ENCODE results near the gene NMRAL1. TPM values are rescaled to one million over a fixed set of nuclear protein-coding genes. Genes with fewer than 3 reads are reported as not detected.

NMRAL1 gene
- total and polyA plus RNA-seq, 10 of the 15 experiments (the other 5 are each of a cell fraction or from before 2014, with no cell fraction given): 4.8 to 102 (median 62.5) TPM

GRCh38 chr16:4452674-4453073 is 21.8 kb downstream of the NMRAL1 start (continued):
- no peak for TF ChIP-seq ETV6 (conservative IDR thresholded peaks at IDR 0.05 in 1 of 2, IDR thresholded peaks at IDR 0.05 in 1 of 2; ENCODE audit: borderline replicate concordance in 1 of 2, low read depth in 1 of 2)
- TF ChIP-seq, protein P1, sequence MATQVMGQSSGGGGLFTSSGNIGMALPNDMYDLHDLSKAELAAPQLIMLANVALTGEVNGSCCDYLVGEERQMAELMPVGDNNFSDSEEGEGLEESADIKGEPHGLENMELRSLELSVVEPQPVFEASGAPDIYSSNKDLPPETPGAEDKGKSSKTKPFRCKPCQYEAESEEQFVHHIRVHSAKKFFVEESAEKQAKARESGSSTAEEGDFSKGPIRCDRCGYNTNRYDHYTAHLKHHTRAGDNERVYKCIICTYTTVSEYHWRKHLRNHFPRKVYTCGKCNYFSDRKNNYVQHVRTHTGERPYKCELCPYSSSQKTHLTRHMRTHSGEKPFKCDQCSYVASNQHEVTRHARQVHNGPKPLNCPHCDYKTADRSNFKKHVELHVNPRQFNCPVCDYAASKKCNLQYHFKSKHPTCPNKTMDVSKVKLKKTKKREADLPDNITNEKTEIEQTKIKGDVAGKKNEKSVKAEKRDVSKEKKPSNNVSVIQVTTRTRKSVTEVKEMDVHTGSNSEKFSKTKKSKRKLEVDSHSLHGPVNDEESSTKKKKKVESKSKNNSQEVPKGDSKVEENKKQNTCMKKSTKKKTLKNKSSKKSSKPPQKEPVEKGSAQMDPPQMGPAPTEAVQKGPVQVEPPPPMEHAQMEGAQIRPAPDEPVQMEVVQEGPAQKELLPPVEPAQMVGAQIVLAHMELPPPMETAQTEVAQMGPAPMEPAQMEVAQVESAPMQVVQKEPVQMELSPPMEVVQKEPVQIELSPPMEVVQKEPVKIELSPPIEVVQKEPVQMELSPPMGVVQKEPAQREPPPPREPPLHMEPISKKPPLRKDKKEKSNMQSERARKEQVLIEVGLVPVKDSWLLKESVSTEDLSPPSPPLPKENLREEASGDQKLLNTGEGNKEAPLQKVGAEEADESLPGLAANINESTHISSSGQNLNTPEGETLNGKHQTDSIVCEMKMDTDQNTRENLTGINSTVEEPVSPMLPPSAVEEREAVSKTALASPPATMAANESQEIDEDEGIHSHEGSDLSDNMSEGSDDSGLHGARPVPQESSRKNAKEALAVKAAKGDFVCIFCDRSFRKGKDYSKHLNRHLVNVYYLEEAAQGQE (IDR thresholded peaks at IDR 0.05; ENCODE audit: low read depth, low read length): no peak

GRCh38 chr16:4450931-4451519 is 23.4 kb downstream of the NMRAL1 start:
- in situ Hi-C loops (cut with MboI) (no loop called here), intact Hi-C loops (cut with micrococcal nuclease; ENCODE audit: unreplicated experiment) (no loop called here)
- Histone ChIP-seq H3K9ac (ENCODE audit: control insufficient read depth, insufficient read depth, low read length) (no peak overlapping the region), H3K4me2 (ENCODE audit: control insufficient read depth, insufficient read depth) (no peak overlapping the region), H4K20me1 (ENCODE audit: control insufficient read depth, insufficient read depth) (no peaks in the 10 kb centered on the region; the same call in 1 of the 2 replicates), H3K4me3 (no peak overlapping the region), H2AFZ (ENCODE audit: control insufficient read depth, low read depth, low read length) (no peak overlapping the region), H3K9me3 (replicated peaks; ENCODE audit: control insufficient read depth, insufficient read depth, low read length) (no peaks in the 10 kb centered on the region), H3K4me1 (ENCODE audit: control insufficient read depth, insufficient read depth, low read length) (no peaks in the 10 kb centered on the region), H3K36me3 (ENCODE audit: control insufficient read depth in 2 of 2, insufficient read depth in 2 of 2, low read length in 1 of 2) (peaks cover 23 to 26% of the 10 kb centered on the region in 2 experiments; a peak in 3 of 4 replicates), H3K79me2 (ENCODE audit: control insufficient read depth, insufficient read depth, low read length) (no peaks in the 10 kb centered on the region), H3K27me3 (replicated peaks in 1 of 2; ENCODE audit: control insufficient read depth in 2 of 2, insufficient read depth in 2 of 2, low read length in 1 of 2) (no peaks in the 10 kb centered on the region), H3K27ac (ENCODE audit: control insufficient read depth, insufficient read depth) (no peak overlapping the region)
- WGBS (ENCODE audit: insufficient coverage, insufficient replicate concordance, low lambda C conversion rate, missing lambda C conversion rate): 91% methylated on average over 14 of the region's 14 CpGs
- RAD21 ChIA-PET (ENCODE audit: unreplicated experiment): no interaction called here
- DNase-seq (ENCODE audit: low read depth, low spot score) (no peak), FAIRE-seq (no peak), ATAC-seq (no peak)
- POLR2A ChIA-PET: no interaction called here
- CTCF ChIA-PET: interaction anchor here (0.6 to 1.4 kb wide), 4 partner anchors 9 to 450 kb away, joined by 3 to 4 read pairs (median 4); no protein-coding TSS in a partner anchor
- no TSS peak for BruUV-seq (replicated peaks)
- TF ChIP-seq RAD51 (IDR thresholded peaks at IDR 0.05) (no peak), PAX8 (IDR thresholded peaks at IDR 0.05) (no peak), TCF12 (IDR thresholded peaks at IDR 0.05; ENCODE audit: low read depth, low read length) (no peak), EED (IDR thresholded peaks at IDR 0.05; ENCODE audit: low read depth) (no peak), FOXM1 (IDR thresholded peaks at IDR 0.05; ENCODE audit: low read depth, low read length) (no peak), MTA2 (IDR thresholded peaks at IDR 0.05; ENCODE audit: low read depth) (no peak), CREB1 (IDR thresholded peaks at IDR 0.05; ENCODE audit: low read depth) (no peak), RCOR1 (conservative IDR thresholded peaks at IDR 0.05; ENCODE audit: low read depth, low read length) (no peak), NR2C2 (IDR thresholded peaks at IDR 0.05; ENCODE audit: borderline replicate concordance, control insufficient read depth, insufficient read length, low read depth) (no peak), TARDBP (IDR thresholded peaks at IDR 0.05; ENCODE audit: borderline replicate concordance) (no peak)
- TF ChIP-seq, protein P2, sequence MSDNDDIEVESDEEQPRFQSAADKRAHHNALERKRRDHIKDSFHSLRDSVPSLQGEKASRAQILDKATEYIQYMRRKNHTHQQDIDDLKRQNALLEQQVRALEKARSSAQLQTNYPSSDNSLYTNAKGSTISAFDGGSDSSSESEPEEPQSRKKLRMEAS (IDR thresholded peaks at IDR 0.05; ENCODE audit: low read depth, low read length): no peak
- SMC1A ChIA-PET (ENCODE audit: uncharacterized antibody, unreplicated experiment): no interaction called here

Data from GM12878 (cell line).